ENCODE results near the gene TH.

TH gene

GRCh38 chr11:2171591-2172003 lies at the start of gene TH:
Gene TH (minus strand): TSS chr11:2171815. CDS start chr11:2171786, 29 bp downstream.
- in situ Hi-C loops (cut with MboI; ENCODE audit: low pct_unique_long_range_greater_than_20kb, low sequenced_read_pairs): no loop called here
- no peak for DNase-seq

GRCh38 chr11:2221024-2221423 lies 49.4 kb upstream of the TH start:
- in situ Hi-C loops (cut with MboI; ENCODE audit: low pct_unique_long_range_greater_than_20kb, low sequenced_read_pairs): no loop called here
- no peak for DNase-seq

- in situ Hi-C loops (cut with MboI; ENCODE audit: low pct_unique_long_range_greater_than_20kb, low sequenced_read_pairs): no loop called here
- DNase-seq: peak; percentile 32
These were observed 48.7 kb upstream of the TH start for GRCh38 chr11:2220173-2220771.

GRCh38 chr11:2219318-2220017 lies 47.9 kb upstream of the TH start:
- DNase-seq: no peak
- in situ Hi-C loops (cut with MboI; ENCODE audit: low pct_unique_long_range_greater_than_20kb, low sequenced_read_pairs): no loop called here

DNA sequence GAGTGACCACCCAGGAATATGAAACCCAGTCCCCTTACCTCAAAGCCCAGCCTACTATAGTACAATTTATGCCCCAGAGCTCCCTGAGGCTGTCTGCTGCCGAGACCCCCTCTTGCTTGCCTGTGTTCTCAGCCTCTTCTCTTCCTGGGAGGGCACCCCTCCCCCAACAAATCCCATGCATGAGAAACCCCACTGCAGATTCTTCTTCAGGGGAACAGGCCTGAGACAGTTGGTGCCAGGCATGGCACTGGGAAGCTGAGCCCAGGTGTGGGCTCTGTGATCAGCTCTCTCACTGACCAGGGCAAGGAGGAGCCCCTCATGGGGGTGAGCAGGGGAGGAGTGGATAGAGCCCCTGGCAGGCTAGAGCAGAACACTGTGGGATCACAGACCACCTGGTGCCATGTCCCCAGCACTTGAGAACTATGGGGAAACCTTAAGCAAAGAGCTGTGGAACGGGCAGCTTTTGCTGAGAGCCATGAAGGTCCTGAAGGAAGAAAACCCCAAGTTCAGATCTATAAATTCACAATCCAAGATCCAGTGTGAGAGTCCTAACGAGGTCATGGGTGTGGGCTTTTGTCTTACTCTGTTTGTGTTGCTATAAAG lies 46.5 kb upstream of the TH start:
- in situ Hi-C loops (cut with MboI; ENCODE audit: low pct_unique_long_range_greater_than_20kb, low sequenced_read_pairs): no loop called here

DNA sequence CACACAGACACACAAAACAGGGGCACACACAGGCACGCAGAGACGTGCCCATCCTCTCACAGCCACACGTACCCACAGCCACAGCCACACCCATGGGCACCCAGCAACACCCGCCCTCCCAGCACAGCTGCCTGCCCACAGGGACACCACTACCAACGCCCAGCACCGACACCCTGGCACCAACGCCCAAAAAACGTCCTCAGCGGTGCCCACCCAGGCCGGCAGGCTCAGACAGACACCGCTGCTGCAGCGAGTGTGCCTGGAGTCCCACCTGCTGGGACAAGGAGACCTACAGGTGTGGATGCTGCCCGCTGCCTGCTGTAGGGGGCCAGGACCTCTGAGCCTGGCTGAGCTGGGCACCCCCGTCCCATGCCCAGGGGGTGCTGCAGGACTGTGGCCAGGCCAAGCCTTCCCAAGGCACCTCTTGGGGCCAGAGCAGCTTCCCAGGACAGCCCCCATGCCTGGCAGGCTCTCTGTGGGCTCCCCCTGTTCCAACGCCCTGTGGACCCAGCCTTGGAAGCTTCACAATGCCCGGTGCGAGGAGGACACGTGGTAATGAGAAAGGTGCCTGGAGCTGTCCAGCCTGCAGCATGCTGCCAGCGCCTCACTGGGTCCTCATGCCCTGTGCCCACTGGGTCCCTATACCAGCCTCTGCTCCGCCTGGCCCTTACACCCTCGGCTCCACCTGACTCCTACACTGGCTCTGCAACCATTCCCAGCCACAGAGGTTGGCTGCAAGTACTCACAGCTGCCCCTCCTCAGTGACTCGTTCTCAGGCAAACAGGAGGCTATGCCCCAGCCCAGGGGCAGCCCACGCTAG lies 45.8 kb upstream of the TH start:
- in situ Hi-C loops (cut with MboI; ENCODE audit: low pct_unique_long_range_greater_than_20kb, low sequenced_read_pairs): no loop called here
- no peak for DNase-seq

More for the DNA sequence above, 46.5 kb upstream of the TH start:
- DNase-seq: no peak

DNA sequence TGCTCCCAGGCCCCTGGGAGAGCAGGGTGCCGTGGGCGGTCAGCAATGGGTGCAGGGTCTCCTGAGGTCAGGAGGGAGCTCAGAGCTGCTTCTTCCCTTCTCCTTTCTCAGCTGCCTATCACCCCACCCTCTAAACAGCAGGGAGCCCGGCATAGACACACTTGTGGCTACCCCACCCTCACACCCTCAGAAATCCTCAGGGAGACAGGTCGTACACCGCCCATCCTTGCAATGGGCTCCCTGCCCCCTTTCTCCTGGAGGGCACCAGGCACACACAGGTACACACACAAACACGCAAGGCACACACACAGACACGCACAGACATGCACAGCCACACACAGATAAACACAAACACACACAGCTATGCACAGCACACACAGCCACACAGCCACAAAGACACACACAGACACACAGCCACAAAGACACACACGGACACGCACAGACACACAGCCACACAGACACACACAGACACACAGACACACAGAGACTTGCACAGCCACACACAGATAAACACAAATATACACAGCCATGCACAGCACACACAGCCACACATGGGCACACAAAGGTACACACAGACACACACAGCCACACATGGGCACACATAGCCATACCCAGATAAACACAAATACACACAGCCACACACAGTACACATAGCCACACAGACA lies 44.9 kb upstream of the TH start:
- in situ Hi-C loops (cut with MboI; ENCODE audit: low pct_unique_long_range_greater_than_20kb, low sequenced_read_pairs): no loop called here
- no peak for DNase-seq

DNA sequence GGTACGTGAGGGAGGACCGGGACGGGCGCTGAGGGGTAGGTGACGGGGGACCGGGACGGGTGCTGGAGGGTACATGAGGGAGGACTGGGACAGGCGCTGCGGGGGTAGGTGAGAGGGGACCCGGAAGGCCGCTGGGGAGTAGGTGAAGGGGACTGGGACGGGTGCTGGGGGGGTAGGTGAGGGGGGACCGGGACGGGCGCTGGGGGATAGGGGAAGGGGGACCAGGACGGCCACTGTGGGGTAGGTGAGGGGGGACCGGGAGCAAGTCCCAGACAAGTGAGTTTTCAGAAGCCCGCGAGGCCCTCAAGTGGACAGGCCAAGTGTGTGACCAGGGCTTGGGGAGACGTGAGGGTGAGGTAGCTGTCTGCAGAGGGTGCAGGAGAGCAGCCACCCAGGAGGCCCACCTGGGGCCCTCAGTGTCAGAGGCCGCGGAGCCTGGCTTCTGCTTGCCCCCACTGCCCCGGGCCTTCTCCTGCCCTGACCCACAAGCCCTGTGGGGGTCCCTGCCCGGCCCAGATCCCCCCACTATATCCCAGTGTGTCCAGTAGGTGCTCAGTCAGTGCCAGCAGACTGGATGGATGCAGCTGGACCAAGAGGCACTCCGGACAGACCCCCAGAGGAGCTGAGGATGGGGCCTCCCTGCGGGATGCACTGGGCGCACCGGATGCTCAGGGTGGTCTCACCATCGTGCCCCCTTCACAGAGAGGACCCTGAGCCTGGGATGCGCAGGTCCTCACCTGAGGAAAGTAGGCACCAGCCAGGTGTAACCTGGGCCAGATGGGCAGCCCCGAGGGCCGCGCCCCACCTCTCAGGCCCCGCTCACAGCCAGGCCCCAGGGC lies 44.2 kb upstream of the TH start:
- no peak for DNase-seq
- in situ Hi-C loops (cut with MboI; ENCODE audit: low pct_unique_long_range_greater_than_20kb, low sequenced_read_pairs): no loop called here

GRCh38 chr11:2215230-2215560 lies 43.6 kb upstream of the TH start:
- DNase-seq: no peak
- in situ Hi-C loops (cut with MboI; ENCODE audit: low pct_unique_long_range_greater_than_20kb, low sequenced_read_pairs): no loop called here

GRCh38 chr11:2214527-2215229 lies 43.1 kb upstream of the TH start:
- no peak for DNase-seq
- in situ Hi-C loops (cut with MboI; ENCODE audit: low pct_unique_long_range_greater_than_20kb, low sequenced_read_pairs): no loop called here

DNA sequence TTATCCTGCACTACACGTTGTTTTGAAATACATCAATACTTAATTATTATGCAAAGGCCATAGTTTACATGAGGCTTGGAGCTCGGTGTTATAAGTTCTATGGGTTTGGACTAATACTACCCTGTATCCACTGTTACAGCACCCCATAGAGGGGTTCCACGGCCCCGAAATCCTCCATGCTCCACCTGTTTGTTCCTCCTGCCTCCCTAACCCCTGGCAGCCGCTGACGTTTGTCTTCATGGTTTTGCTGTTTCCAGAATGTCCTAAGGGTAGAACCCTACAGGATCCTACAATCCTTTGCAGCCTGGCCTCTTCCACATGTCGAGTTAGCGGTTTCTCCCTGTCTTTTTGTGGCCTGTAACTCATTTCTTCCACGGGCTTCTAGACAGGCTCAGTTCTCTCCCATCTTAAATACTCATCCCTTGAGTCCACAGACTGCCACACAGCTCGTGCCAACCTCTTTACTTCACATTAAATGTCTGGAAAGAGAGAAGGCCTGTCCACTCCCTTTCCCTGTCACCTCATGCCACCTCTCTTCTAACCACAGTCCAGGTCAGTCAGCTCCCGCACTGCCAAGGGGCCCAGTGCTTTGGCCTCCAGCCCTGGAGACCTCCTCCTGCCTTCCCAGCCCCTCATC lies 42.4 kb upstream of the TH start:
- no peak for DNase-seq
- in situ Hi-C loops (cut with MboI; ENCODE audit: low pct_unique_long_range_greater_than_20kb, low sequenced_read_pairs): no loop called here

DNA sequence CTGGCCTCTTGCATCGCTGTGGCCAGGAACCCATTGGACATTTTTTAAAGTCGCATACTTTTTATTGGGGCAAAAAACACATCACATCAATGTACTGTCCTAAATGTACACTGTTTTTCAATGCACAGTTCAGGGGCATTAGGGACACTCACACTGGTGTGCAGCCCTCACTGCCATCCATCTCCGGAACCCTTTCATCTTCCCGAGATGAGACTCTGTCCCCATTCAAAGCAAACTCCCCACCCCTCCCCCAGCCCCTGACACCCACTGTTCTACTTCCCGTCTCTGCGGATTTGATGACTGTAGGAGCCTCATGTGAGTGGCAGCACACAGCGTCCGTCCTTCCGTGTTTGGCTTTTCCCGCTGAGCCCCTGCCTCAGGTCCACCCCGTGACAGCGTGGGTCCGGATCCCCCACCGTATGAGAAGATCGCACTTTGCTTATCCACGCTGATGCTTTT lies 41.8 kb upstream of the TH start:
- DNase-seq: peak; percentile 17

DNA sequence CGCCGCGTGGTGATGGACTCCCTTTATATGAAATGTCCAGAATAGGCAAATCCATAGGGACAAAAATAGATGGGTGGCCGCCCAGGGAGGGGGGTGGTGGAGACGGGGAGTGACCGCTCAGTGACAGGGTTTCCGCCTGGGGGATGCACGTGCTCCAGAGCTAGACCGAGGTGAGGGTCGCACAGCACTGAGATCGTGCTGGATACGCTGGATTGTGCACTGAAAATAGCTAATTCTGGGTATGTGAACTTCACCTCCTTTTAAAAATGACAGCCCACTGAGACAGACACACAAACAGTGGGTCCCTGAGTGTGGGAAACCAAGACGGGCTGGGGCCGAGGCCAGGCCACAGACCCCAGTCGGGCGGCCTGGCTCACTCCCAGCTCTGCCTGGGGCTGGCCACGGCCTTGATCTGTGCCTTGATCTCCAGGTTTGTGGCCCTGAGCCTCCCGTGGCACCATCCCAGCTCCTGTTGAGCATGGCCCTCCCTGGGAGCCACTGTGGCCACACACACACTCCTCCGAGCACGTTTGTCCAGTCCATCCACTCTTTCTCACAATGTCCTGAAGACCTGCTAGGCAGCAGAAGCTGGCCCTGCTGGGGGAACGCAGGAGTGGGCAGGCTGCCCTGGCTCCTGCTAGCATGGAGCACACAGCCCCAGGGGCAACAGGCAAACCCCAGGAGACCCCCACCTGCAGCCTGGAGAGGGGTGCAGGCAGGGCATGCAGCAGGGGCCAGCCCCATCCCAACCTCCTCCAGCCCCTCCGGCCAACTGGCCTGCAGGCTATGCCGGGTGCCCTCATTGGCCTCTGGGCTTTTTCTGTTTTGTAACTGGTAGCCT lies 41.0 kb upstream of the TH start:
- DNase-seq: no peak
- in situ Hi-C loops (cut with MboI; ENCODE audit: low pct_unique_long_range_greater_than_20kb, low sequenced_read_pairs): no loop called here

More for the DNA sequence above, 41.8 kb upstream of the TH start:
- in situ Hi-C loops (cut with MboI; ENCODE audit: low pct_unique_long_range_greater_than_20kb, low sequenced_read_pairs): no loop called here

GRCh38 chr11:2211113-2211971 lies 39.7 kb upstream of the TH start:
- no peak for DNase-seq
- in situ Hi-C loops (cut with MboI; ENCODE audit: low pct_unique_long_range_greater_than_20kb, low sequenced_read_pairs): no loop called here

GRCh38 chr11:2210366-2211112 lies 38.9 kb upstream of the TH start:
- DNase-seq: no peak
- in situ Hi-C loops (cut with MboI; ENCODE audit: low pct_unique_long_range_greater_than_20kb, low sequenced_read_pairs): no loop called here
